Tibial artery (tissue), 4 donors: ENCODE measurements around the gene ZNF273.
A peak's percentile ranks its signal among the peaks of the same experiment; 100 is the strongest.

Experiments used
- DNase-seq, 2 donors: peaks; one replicate each; pipeline ENCODE4 v3.0.0-alpha.2; 2019
- H3K27ac ChIP-seq, 2 donors: fragments of 200-600 bp; sonication (generic) in 1 of 2; 1 replicate in 1 of 2; 2 replicates in 1 of 2; pipeline ENCODE4 v1.5.1; 2018 to 2019; ENCODE audit warnings: mild to moderate bottlenecking in 1 of 2
- H3K27me3 ChIP-seq, 2 donors: fragments of 200-600 bp; sonication (generic) in 1 of 2; one replicate each; pipeline versions ENCODE4 v1.5.1 to v1.6.0; 2016 to 2019
- H3K36me3 ChIP-seq, 3 donors: fragments of 200-600 bp; sonication (generic) in 2 of 3; one replicate each; pipeline ENCODE4 v1.5.1; 2016 to 2019; ENCODE audit warnings: mild to moderate bottlenecking in 2 of 3
- H3K4me1 ChIP-seq, 4 donors: fragments of 200-600 bp; sonication (generic) in 2 of 4; 1 replicate in 3 of 4; 2 replicates in 1 of 4; pipeline ENCODE4 v1.5.1; 2016 to 2019
- H3K4me3 ChIP-seq, 2 donors: fragments of 200-600 bp; sonication (generic) in 1 of 2; 1 replicate in 1 of 2; 2 replicates in 1 of 2; pipeline ENCODE4 v1.5.1; 2018 to 2019; ENCODE audit warnings: mild to moderate bottlenecking in 2 of 2
- H3K9me3 ChIP-seq, 3 donors: fragments of 200-600 bp; sonication (generic) in 1 of 3; one replicate each; pipeline ENCODE4 v1.5.1; 2016 to 2019
- intact Hi-C: fragments of 100-400 bp; cut with DNase I; formaldehyde crosslinking; loops from one replicate; pipeline ENCODE4 v1.15.0; 2023; ENCODE audit warnings: low total_unique reads
- TF ChIP-seq, protein P1 (sequence below), 2 experiments: fragments of 200-600 bp in 1 of 2; fragments of 450-650 bp in 1 of 2; IDR thresholded peaks; one replicate each; pipeline ENCODE4 v1.5.1; 2017 to 2019; ENCODE audit warnings: antibody characterized with exemption in 2 of 2, mild to moderate bottlenecking in 1 of 2, moderate library complexity in 1 of 2

Gene ZNF273

DNA sequence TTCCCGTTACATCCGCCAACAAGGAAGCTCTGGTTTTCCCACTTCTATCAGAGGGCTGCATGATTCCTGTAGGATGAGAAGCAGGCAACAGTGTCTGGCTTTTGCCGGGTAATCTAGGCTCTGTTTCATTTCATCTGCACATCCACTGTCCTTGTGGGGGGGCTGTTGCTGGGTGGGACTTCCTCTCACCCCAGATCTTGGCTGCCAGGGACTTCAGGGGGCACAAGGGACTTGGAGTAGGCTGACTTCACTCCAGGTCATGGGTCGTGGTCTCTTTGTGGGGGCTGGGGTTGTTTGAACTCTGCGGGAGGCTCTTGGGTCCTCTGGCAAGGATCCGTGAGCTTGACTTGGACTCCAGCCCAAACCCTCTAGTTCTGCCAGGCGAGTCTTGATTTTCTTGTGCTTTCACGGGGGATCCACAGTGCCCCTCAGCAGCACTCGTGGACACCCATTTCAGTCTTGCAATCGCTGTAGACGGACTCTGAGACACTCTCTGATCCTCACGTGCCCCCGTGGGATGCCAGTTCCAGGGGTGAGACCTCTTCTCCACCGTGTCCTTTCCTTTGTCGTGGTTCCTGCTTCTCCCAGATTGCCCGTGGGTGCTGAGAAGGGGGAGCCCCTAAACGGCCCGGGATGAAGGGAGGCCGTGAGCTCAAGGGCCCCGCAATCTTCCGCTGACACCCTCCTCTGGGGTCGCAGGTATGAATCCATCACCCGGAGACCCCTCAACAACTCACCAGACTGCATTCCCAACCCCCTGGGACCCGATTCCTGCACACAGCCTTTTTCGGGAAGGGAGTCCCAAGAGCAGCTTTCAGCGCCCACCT, 21.4 kb upstream of the ZNF273 start:
- Histone ChIP-seq H3K4me3 (peak overlapping the region; percentile 46 to 61), H3K27me3 (peaks cover 0 to 5% of the 10 kb centered on the region in 2 donors), H3K36me3 (no peaks in the 10 kb centered on the region), H3K27ac (peak overlapping the region in 1 of 2 donors; percentile 22), H3K9me3 (no peaks in the 10 kb centered on the region), H3K4me1 (peaks cover 0 to 19% (median 9%) of the 10 kb centered on the region in 4 donors)
- intact Hi-C loops: loop anchor here (10.0 kb wide), 1 partner anchor 87 kb away; the partner anchor contains the start of gene ZNF138
- TF ChIP-seq, protein P1, sequence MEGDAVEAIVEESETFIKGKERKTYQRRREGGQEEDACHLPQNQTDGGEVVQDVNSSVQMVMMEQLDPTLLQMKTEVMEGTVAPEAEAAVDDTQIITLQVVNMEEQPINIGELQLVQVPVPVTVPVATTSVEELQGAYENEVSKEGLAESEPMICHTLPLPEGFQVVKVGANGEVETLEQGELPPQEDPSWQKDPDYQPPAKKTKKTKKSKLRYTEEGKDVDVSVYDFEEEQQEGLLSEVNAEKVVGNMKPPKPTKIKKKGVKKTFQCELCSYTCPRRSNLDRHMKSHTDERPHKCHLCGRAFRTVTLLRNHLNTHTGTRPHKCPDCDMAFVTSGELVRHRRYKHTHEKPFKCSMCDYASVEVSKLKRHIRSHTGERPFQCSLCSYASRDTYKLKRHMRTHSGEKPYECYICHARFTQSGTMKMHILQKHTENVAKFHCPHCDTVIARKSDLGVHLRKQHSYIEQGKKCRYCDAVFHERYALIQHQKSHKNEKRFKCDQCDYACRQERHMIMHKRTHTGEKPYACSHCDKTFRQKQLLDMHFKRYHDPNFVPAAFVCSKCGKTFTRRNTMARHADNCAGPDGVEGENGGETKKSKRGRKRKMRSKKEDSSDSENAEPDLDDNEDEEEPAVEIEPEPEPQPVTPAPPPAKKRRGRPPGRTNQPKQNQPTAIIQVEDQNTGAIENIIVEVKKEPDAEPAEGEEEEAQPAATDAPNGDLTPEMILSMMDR (IDR thresholded peaks at IDR 0.05): no peak
- peak in 1 of 2 donors; percentile 62 for DNase-seq

DNA sequence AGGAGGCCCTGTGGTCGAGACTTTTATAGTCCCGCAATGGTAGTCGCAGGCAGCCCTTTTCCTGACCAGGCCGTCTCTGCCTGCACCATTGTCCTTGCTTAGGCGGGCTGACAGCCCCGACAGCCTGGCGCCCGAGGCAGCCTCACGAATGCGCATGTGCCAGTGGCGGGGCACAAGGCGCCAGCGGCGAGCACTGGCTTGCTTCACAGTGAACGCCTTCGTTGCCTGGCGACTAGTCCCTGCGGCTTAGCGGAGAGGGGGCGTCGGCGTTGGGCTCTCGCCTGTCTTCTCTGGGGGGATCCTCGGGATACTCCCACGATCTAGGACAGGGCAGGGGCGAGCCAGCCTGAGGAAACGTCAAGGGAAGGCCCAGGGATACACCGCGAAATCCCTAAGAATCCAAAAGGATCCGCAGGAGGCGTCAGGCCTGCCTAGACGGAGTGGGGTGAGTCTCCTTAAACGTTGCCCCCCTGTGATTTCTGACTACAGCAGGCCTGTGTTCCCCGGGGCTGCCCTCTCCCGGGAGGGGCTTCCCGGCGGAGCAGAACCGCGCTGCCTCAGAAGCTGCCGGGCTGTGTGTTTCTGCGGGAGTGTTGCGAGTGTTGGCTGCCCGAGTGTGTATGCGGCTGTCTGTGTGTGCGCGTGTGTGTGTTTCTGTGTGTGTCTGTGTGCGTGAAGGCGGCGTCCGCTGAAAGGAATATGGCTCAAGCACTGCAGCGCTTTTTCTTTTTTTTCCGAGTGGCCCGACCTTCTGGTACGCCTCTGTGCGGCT, 20.5 kb upstream of the ZNF273 start:
- H3K4me1 ChIP-seq: peaks cover 0 to 13% (median 6%) of the 10 kb centered on the region in 4 donors
- no peaks in the 10 kb centered on the region for H3K9me3 ChIP-seq
- intact Hi-C loops: loop anchor here (10.0 kb wide), 1 partner anchor 88 kb away; the partner anchor contains the start of gene ZNF138
- no peaks in the 10 kb centered on the region for H3K36me3 ChIP-seq
- DNase-seq: peak; percentile 66 to 87
- H3K4me3 ChIP-seq: peak overlapping the region; percentile 46 to 61
- TF ChIP-seq, protein P1 (IDR thresholded peaks at IDR 0.05): no peak
- H3K27me3 ChIP-seq: peaks cover 0 to 6% of the 10 kb centered on the region in 2 donors
- H3K27ac ChIP-seq: peak overlapping the region; percentile 22 to 50

DNA sequence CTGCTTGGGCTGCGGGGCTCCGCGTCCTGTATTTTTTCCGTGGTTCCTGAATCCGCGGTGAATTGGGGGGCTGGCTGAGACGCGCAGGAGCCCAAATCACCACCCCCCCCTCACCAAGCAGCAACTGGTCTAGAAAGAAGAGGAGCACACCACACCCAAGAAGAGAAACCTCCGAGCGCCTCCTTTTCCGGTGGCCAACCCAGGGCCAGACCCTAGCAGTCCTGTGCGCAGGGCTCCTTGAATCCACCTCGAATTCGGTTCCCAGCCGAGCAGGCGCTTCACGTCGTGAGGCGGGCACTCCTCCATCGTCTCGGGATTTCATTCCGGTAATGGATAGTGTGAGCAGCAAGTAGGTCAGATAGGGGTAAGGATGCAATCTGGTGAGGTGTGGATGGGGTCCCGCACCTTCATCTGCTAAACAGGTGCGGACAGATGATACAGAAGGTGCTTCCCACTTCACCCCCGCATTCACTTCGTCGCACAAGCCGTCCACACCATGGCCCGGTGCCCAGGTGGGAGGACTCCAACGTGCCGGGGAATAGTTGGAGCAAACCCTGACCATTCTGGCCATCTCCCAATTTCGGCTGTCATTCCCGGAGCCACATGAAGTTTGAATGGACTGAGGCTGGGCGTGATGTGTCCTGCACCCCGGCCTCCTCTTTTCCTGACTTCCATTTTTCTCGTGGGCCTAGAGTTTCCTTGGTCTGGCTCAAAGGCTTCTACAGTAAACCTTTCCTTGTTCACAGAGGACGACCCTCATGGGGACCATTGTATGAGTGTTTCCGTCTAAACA, 19.8 kb upstream of the ZNF273 start:
- Histone ChIP-seq H3K27ac (peak overlapping the region in 1 of 2 donors; percentile 22), H3K27me3 (peaks cover 0 to 6% of the 10 kb centered on the region in 2 donors)
- intact Hi-C loops: loop anchor here (10.0 kb wide), 1 partner anchor 89 kb away; the partner anchor contains the start of gene ZNF138

DNA sequence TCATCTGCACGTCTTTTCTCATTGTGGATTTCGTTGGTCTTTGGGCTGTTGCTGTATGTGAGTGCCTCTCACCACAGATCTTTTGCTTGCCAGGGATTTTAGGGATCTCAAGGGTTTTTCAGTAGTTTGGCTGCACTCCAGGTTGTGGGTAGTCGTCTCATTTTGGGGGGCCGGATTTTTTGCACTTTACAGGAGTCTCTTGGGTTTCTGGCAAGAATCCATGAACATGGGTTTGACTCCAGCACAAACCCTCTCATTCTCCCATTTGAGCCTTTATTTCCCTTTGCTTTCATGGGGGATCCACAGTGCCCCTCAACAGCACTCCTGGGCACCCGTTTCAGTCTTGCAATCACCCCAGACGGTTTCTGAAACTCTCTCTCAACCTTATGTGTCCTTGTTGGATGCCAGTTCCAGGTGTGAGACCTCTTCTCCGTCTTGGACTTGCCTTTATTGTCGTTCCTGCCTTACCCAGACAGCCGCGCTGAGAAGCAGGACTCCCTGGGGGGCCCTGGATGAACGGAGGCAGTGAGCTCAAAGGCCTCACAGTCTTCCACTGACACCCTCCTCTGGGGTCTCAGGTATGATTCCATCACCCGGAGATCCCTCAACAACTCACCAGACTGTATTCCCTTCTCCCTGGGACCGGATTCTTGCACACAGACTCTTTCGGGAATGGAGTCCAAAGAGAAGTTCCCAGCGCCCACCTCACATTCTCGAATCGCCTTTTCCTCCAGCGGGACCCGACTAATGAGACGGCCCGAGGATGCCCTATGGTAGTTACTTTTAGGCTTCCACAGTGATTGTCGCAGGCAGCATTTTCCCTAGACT, 18.8 kb upstream of the ZNF273 start:
- no peaks in the 10 kb centered on the region for H3K36me3 ChIP-seq
- H3K4me1 ChIP-seq: peaks cover 0 to 29% (median 14%) of the 10 kb centered on the region in 4 donors
- TF ChIP-seq, protein P1 (IDR thresholded peaks at IDR 0.05): no peak
- H3K27me3 ChIP-seq: peaks cover 0 to 6% of the 10 kb centered on the region in 2 donors
- intact Hi-C loops: loop anchor here (10.0 kb wide), 1 partner anchor 89 kb away; the partner anchor contains the start of gene ZNF138
- DNase-seq: no peak
- H3K4me3 ChIP-seq: no peak overlapping the region
- no peak overlapping the region for H3K27ac ChIP-seq
- H3K9me3 ChIP-seq: no peaks in the 10 kb centered on the region

More for the DNA sequence above, 19.8 kb upstream of the ZNF273 start:
- Histone ChIP-seq H3K9me3 (no peaks in the 10 kb centered on the region), H3K4me3 (peak overlapping the region; percentile 46 to 61), H3K36me3 (no peaks in the 10 kb centered on the region), H3K4me1 (peaks cover 0 to 20% (median 8%) of the 10 kb centered on the region in 4 donors)
- no peak for DNase-seq
- TF ChIP-seq, protein P1 (IDR thresholded peaks at IDR 0.05): no peak
